ENCODE data around the gene PFKFB3. TPM values are rescaled to one million over a fixed set of nuclear protein-coding genes. Genes with fewer than 3 reads are reported as not detected.

Gene PFKFB3
- total RNA-seq, 6 donors from 2014 or later, result 48.2 to 236 (median 83.5) TPM

- H3K27me3 ChIP-seq, result no peaks in the 10 kb centered on the region
- H3K4me1 ChIP-seq, result peaks cover 0 to 11% (median 2%) of the 10 kb centered on the region in 4 donors
- TF ChIP-seq EP300 (IDR thresholded peaks at IDR 0.05), result no peak
- no peak for TF ChIP-seq POLR2AphosphoS5 (IDR thresholded peaks at IDR 0.05)
- no peak for TF ChIP-seq CTCF (IDR thresholded peaks at IDR 0.05)
- TF ChIP-seq POLR2A (IDR thresholded peaks at IDR 0.05), result no peak
- no peak for ATAC-seq (ENCODE audit: low FRiP score in 2 of 2)
- DNase-seq, result no peak
- H3K27ac ChIP-seq, result no peak overlapping the region
- H3K9me3 ChIP-seq, result no peaks in the 10 kb centered on the region
- H3K4me3 ChIP-seq, result no peak overlapping the region
- WGBS, 2 donors, result 92 to 96% methylated on average over 10 of the region's 10 CpGs
- H3K36me3 ChIP-seq, result peaks cover 92 to 100% (median 97%) of the 10 kb centered on the region in 4 donors
Observed at GRCh38 chr10:6219494-6219836, 16.7 kb downstream of the PFKFB3 start.

- peaks cover 0 to 11% (median 2%) of the 10 kb centered on the region in 4 donors for H3K4me1 ChIP-seq
- no peak overlapping the region for H3K4me3 ChIP-seq
- no peak for ATAC-seq (ENCODE audit: low FRiP score in 2 of 2)
- TF ChIP-seq POLR2A (IDR thresholded peaks at IDR 0.05) (no peak), EP300 (IDR thresholded peaks at IDR 0.05) (no peak), POLR2AphosphoS5 (IDR thresholded peaks at IDR 0.05) (no peak), CTCF (IDR thresholded peaks at IDR 0.05) (no peak)
- DNase-seq, result no peak
- H3K27ac ChIP-seq, result peak overlapping the region in 1 of 4 donors; percentile 3
- H3K36me3 ChIP-seq, result peaks cover 92 to 100% (median 97%) of the 10 kb centered on the region in 4 donors
- WGBS, 2 donors, result 94 to 96% methylated on average over 14 to 32 of the region's 32 CpGs
- H3K27me3 ChIP-seq, result no peaks in the 10 kb centered on the region
- no peaks in the 10 kb centered on the region for H3K9me3 ChIP-seq
Observed at GRCh38 chr10:6220418-6221191, 17.9 kb downstream of the PFKFB3 start.

- H3K27ac ChIP-seq, result peak overlapping the region in 1 of 4 donors; percentile 3
- H3K27me3 ChIP-seq, result no peaks in the 10 kb centered on the region
- peaks cover 0 to 11% (median 2%) of the 10 kb centered on the region in 4 donors for H3K4me1 ChIP-seq
- H3K36me3 ChIP-seq, result peaks cover 92 to 100% (median 97%) of the 10 kb centered on the region in 4 donors
- DNase-seq (no peak), ATAC-seq (ENCODE audit: low FRiP score in 2 of 2) (peak; percentile 3 to 5)
- WGBS, 2 donors, result 92 to 98% methylated on average over 21 to 25 of the region's 30 CpGs
- no peak overlapping the region for H3K4me3 ChIP-seq
- TF ChIP-seq CTCF (IDR thresholded peaks at IDR 0.05) (no peak), POLR2AphosphoS5 (IDR thresholded peaks at IDR 0.05) (no peak), POLR2A (IDR thresholded peaks at IDR 0.05) (no peak), EP300 (IDR thresholded peaks at IDR 0.05) (no peak)
- H3K9me3 ChIP-seq, result no peaks in the 10 kb centered on the region
Observed at GRCh38 chr10:6221192-6221940, 18.6 kb downstream of the PFKFB3 start.

- ATAC-seq (ENCODE audit: low FRiP score in 2 of 2) (peak in 1 of 2 donors; percentile 13), DNase-seq (no peak)
- no peak for TF ChIP-seq CTCF (IDR thresholded peaks at IDR 0.05)
- TF ChIP-seq POLR2A (IDR thresholded peaks at IDR 0.05), result no peak
- no peak for TF ChIP-seq POLR2AphosphoS5 (IDR thresholded peaks at IDR 0.05)
- TF ChIP-seq EP300 (IDR thresholded peaks at IDR 0.05), result no peak
- peak overlapping the region in 1 of 4 donors; percentile 7 for H3K27ac ChIP-seq
- H3K4me1 ChIP-seq, result peaks cover 0 to 8% (median 2%) of the 10 kb centered on the region in 4 donors
- H3K4me3 ChIP-seq, result no peak overlapping the region
- no peaks in the 10 kb centered on the region for H3K9me3 ChIP-seq
- H3K36me3 ChIP-seq, result peaks cover 91 to 100% (median 97%) of the 10 kb centered on the region in 4 donors
- no peaks in the 10 kb centered on the region for H3K27me3 ChIP-seq
- 80 to 87% methylated on average over 14 to 21 of the region's 21 CpGs for WGBS, 2 donors
Observed at GRCh38 chr10:6221971-6222751, 19.4 kb downstream of the PFKFB3 start.
